ENCODE measurements around the gene OR10Z1.

- TF ChIP-seq CTCF (IDR thresholded peaks at IDR 0.05) (no peak), POLR2A (IDR thresholded peaks at IDR 0.05) (no peak)
Measured at GRCh38 chr1:158613764-158614163, 8.7 kb downstream of the OR10Z1 start.
